HL-60 (cell line): ENCODE data around the gene TMEM200A.

ENCODE experiments used
- GABPA ChIP-seq: IDR thresholded peaks from 2 replicates; pipeline ENCODE4 v1.6.1; 2012; ENCODE audit warnings: low read depth
- POLR2AphosphoS5 ChIP-seq: IDR thresholded peaks from 2 replicates; pipeline ENCODE4 v1.6.1; 2012; ENCODE audit warnings: low read depth
- SPI1 ChIP-seq: IDR thresholded peaks from 2 replicates; pipeline ENCODE4 v1.6.1; 2012; ENCODE audit warnings: low read depth, mild to moderate bottlenecking, borderline replicate concordance
- TF ChIP-seq, protein P1 (sequence below): IDR thresholded peaks from one replicate; pipeline ENCODE4 v1.5.1; 2011; ENCODE audit warnings: low read length, control low read depth, inconsistent platforms; ENCODE audit not compliant: insufficient read depth
- TF ChIP-seq, protein P2 (sequence below): IDR thresholded peaks from 2 replicates; pipeline ENCODE4 v1.6.1; 2012; ENCODE audit warnings: low read depth; ENCODE audit not compliant: insufficient replicate concordance

DNA sequence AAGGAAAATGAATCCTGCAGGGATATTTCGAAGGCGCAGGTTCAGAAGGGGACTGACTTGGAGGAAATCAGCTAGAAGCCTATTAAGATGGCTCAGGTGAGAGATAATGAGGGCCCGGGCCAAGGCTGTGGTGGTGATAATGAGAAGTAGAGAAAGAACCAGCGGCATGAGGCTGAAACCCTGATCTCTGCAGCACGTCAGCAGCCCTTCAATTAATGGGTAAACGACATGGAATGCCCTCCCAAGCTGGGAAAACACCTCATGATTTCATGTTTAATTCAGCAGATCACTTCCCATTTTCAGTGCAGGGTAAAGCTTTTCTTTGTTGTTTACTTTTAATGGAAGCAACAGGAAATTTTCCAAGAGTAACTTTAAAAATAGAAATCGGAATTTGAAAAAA, 104.9 kb downstream of the TMEM200A start:
- TF ChIP-seq, protein P1, sequence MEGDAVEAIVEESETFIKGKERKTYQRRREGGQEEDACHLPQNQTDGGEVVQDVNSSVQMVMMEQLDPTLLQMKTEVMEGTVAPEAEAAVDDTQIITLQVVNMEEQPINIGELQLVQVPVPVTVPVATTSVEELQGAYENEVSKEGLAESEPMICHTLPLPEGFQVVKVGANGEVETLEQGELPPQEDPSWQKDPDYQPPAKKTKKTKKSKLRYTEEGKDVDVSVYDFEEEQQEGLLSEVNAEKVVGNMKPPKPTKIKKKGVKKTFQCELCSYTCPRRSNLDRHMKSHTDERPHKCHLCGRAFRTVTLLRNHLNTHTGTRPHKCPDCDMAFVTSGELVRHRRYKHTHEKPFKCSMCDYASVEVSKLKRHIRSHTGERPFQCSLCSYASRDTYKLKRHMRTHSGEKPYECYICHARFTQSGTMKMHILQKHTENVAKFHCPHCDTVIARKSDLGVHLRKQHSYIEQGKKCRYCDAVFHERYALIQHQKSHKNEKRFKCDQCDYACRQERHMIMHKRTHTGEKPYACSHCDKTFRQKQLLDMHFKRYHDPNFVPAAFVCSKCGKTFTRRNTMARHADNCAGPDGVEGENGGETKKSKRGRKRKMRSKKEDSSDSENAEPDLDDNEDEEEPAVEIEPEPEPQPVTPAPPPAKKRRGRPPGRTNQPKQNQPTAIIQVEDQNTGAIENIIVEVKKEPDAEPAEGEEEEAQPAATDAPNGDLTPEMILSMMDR: no peak
- TF ChIP-seq POLR2AphosphoS5: no peak
- TF ChIP-seq, protein P2, sequence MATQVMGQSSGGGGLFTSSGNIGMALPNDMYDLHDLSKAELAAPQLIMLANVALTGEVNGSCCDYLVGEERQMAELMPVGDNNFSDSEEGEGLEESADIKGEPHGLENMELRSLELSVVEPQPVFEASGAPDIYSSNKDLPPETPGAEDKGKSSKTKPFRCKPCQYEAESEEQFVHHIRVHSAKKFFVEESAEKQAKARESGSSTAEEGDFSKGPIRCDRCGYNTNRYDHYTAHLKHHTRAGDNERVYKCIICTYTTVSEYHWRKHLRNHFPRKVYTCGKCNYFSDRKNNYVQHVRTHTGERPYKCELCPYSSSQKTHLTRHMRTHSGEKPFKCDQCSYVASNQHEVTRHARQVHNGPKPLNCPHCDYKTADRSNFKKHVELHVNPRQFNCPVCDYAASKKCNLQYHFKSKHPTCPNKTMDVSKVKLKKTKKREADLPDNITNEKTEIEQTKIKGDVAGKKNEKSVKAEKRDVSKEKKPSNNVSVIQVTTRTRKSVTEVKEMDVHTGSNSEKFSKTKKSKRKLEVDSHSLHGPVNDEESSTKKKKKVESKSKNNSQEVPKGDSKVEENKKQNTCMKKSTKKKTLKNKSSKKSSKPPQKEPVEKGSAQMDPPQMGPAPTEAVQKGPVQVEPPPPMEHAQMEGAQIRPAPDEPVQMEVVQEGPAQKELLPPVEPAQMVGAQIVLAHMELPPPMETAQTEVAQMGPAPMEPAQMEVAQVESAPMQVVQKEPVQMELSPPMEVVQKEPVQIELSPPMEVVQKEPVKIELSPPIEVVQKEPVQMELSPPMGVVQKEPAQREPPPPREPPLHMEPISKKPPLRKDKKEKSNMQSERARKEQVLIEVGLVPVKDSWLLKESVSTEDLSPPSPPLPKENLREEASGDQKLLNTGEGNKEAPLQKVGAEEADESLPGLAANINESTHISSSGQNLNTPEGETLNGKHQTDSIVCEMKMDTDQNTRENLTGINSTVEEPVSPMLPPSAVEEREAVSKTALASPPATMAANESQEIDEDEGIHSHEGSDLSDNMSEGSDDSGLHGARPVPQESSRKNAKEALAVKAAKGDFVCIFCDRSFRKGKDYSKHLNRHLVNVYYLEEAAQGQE: no peak
- TF ChIP-seq GABPA: no peak
- TF ChIP-seq SPI1: no peak
